ENCODE results near the gene TARDBP. TPM values are rescaled to one million over a fixed set of nuclear protein-coding genes. Genes with fewer than 3 reads are reported as not detected.

Gene TARDBP
- total and polyA plus RNA-seq, 9 of the 15 experiments (the other 6 are each of a cell fraction or from before 2014, with no cell fraction given): 122 to 515 (median 243) TPM

- peak; percentile 85 for TF ChIP-seq GABPB1 (CRISPR knock-in tag; IDR thresholded peaks at IDR 0.05)
- TF ChIP-seq ZNF175 (CRISPR knock-in tag; IDR thresholded peaks at IDR 0.05; ENCODE audit: low read depth): no peak
- no peak for TF ChIP-seq LEF1 (IDR thresholded peaks at IDR 0.05)
- 0 out of 2 replicates have a peak, but pooled peaks have one; percentile 44 for TF ChIP-seq ZSCAN29 (IDR thresholded peaks at IDR 0.05)
- peak; percentile 95 for TF ChIP-seq TAF1 (IDR thresholded peaks at IDR 0.05; ENCODE audit: control insufficient read depth, extremely low read depth, insufficient read depth, low read length, severe bottlenecking)
- no peak for TF ChIP-seq ZFP91 (CRISPR knock-in tag; IDR thresholded peaks at IDR 0.05)
- TF ChIP-seq MYC (IDR thresholded peaks at IDR 0.05; ENCODE audit: low read depth, low read length): peak; percentile 60; the same call in 1 of the 2 replicates
- TF ChIP-seq MYC (CRISPR knock-in tag; IDR thresholded peaks at IDR 0.05; ENCODE audit: borderline replicate concordance, low read depth): peak; percentile 69; the same call in 1 of the 2 replicates
- TF ChIP-seq E2F4 (CRISPR knock-in tag; IDR thresholded peaks at IDR 0.05; ENCODE audit: low read depth): peak; percentile 82
- peak in 1 of 3 experiments; percentile 10; a peak in 1 of 6 replicates for TF ChIP-seq CTCF (IDR thresholded peaks at IDR 0.05 in 2 of 3, conservative IDR thresholded peaks at IDR 0.05 in 1 of 3; ENCODE audit: insufficient read depth in 2 of 3, low read depth in 1 of 3, low read length in 3 of 3)
- no peak for TF ChIP-seq CREB5 (CRISPR knock-in tag; IDR thresholded peaks at IDR 0.05)
- no peak for TF ChIP-seq IRF9 (tag; IDR thresholded peaks at IDR 0.05)
- TF ChIP-seq KLF1 (tag; IDR thresholded peaks at IDR 0.05): peak; percentile 77; the same call in 1 of the 2 replicates
- peak; percentile 76; the same call in 1 of the 2 replicates for TF ChIP-seq CHAMP1 (IDR thresholded peaks at IDR 0.05)
- no peak for TF ChIP-seq STAT5A (IDR thresholded peaks at IDR 0.05; ENCODE audit: borderline replicate concordance, low read length)
- peak; percentile 50; the same call in 1 of the 2 replicates for TF ChIP-seq POLR2H (tag; IDR thresholded peaks at IDR 0.05; ENCODE audit: low read depth)
These were observed at the start of gene TARDBP (continued) for GRCh38 chr1:11012260-11013159.

Data from K562 (cell line).